GM18909 (cell line): Measurements from ENCODE around the gene KRTAP9-7.

Experiments
- ATAC-seq: cut with Tn5 transposase; IDR thresholded peaks from one replicate; pipeline ENCODE4 v1.9.1; 2021; ENCODE audit warnings: mild to moderate bottlenecking; ENCODE audit not compliant: unreplicated experiment, poor library complexity

The KRTAP9-7 gene

DNA sequence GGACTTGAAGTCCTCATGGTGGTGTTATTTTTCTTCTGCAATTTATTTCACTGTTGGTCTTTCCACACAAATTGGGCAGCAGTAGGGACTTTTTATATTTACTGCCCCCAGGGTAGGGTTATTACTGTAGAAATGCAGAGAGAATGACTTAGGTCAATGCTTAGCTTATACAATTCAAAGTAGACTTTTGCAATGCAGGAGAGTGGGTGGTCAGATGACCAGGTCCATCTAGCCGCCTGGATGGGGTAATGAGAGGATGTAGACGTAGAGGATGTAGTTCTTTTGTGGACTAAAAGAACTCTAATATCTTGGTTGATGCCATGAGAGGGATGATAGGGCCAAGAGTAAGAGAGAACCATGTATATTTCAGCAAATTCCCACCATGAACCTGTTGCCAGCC is 42.7 kb downstream of the KRTAP9-7 start:
- ATAC-seq = no peak

DNA sequence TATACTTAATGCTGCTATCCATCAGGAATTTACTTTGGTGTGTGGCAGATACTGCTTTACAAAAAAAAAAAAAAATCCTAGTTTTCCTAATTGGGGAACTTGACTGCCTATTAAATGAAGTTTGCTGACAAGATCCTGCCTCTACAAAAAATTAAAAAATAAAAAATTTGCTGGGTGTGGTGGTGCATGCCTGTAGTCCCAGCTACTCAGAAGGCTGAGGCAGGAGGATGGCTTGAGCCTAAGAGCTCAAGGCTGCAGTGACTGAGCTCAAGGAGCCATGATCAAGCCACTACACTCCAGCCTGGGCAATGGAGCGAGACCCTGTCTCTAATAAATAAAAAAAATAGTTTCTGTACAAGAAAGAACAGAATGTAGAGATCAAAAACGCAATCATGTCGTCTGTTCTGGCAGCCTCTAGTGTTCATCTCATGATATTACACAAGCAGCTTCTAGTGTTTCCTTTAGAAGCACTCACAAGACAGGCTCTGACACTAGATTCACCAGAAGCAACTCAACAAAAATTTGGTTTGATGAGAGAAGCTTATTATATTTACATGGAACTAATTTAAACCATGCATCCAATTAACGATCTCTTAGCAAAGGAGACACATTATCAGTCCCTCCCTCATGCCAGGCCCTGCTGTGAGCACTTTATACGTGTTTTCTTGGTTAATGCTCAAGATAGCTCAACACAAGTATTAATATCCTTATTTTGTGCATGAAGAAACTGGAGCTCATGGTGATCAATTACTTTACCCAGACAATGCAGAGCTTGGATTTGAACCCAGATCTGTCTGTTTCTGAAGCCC is 46.8 kb downstream of the KRTAP9-7 start:
- no peak for ATAC-seq

GRCh38 chr17:41322903-41323895 is 47.7 kb downstream of the KRTAP9-7 start:
- no peak for ATAC-seq

DNA sequence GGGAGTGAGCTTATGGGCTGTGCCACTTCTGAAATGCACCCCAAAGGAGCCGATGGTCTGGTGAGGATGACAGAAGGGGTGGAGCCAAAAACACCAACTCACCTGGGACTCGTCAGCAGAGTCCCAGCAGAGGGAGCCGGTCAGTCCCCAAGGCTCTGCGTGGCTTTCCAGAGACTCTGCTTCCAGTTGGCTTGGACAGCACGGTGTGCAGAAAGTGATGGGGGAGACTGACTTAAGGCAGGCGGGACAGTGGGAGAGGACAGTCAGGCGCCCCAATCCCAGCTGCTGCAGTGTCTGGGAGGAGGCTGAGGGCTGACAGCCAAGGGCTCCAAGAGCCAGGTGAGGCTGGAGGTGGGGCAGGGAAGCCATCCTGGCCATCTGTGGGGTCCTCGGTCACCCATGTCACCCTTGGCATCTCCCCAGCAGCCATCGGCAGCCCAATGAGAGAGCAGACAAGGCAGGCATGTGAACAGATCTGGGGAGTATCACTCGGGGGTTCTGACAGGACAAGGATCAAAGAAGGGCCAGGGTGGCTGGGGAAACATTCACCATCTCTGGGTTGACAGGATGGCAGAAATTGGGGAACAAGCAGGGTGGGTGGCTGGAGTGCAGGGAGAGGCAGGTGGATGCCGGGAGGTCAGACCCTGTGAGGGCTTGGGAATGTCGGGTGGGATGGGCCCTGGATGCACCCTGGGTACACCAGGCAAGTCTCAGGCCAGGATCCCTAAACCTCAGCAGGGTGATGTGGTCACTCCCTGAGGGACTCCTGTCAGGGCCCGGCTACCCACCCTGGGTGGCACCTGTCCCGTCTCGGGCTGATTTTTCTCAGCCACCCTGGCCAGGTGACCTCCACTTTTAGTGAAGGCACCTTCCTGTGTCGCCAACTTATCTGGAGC is 48.9 kb downstream of the KRTAP9-7 start:
- no peak for ATAC-seq

DNA sequence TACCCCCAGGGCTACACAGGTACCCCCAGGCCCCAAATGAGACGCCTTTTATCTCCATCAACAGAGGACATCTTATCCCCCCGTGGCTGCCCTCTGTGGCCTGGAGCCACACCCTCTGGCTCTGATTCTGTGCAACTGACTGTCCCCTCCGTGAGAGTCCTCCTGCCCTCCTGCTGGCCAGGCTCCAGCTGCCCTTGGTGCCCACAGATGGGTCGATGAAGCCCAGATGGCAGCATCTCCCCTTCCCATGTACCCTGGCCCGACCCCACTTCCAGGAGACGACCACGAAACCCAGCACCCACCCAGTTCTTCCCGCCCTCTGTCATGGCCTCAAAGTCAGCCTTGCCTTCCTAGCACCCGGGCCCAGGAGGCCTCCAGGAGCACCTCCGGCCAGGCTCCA is 49.6 kb downstream of the KRTAP9-7 start:
- ATAC-seq = no peak

DNA sequence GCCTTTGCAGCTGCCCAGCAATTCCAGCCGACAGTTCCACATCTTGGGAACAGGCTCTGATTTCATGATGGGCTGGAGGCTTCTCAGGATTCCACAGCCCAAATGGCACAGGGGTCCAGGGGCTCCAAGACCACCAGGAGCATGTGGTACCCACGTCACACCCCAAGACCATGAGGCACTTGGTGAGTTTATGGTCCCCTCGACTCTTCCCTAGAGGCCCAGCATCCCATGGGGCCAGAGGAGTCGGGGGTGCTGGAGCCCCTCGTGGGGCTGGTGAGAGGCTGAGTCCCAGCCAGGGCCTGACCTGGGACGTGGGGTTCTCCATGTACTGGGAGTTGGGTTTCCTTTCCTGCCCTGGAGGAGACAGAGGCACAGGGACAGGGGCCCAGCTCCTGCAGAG is 50.1 kb downstream of the KRTAP9-7 start:
- ATAC-seq = no peak
